ENCODE data around the gene CHPF. TPM values are rescaled to one million over a fixed set of nuclear protein-coding genes. Genes with fewer than 3 reads are reported as not detected.

Gene CHPF
- total RNA-seq, 4 donors from 2014 or later = 44.4 to 67.8 (median 58.4) TPM

DNA sequence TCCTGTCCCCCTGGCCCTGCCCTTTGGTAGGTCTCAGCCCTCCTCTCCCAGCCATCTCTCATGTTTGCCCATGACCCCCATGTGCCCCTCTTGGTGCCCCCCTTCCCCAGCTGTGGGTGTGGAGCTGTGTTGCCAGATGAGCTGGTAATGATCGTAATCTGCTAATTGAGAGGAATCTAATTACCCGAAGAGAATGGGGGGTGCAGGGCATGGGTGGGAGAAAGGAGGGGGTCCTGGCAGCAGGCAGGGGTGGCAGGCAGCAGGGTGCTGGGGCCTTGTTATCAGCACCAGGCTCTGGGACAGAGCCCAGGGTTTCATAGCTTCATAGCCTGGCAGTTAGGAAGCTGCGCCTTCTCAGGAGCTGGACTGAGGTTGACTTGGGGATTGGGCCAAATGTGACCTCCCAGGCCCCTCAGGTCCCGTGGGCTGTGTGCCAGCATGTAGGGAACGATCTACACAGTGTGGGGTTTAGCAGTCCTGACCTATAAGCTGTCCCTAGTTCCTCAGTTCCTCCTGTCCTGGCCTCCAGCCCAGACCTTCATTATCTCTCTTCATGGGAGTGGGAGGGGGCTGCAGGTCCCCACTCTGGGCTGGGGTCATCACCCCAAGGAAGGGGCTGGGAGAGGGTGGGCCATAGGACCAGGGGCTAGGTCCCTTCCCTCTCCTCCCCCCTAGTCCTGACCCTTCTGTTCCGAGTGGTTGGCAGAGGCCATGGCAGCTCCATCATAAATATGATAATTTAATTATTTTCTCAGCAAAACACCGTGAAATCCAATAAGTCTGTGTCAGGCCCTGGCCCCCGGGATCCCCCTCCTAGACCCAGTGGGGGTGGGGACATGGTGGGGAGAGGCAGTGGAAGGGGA lies 35.8 kb downstream of the CHPF start:
- Histone ChIP-seq H3K4me1 (peaks cover 10 to 33% (median 28%) of the 10 kb centered on the region in 4 donors), H3K27me3 (peaks cover 0 to 47% (median 0%) of the 10 kb centered on the region in 4 donors), H3K36me3 (peaks cover 20 to 50% (median 43%) of the 10 kb centered on the region in 4 donors), H3K27ac (replicated peaks in 1 of 4) (no peak overlapping the region), H3K9me3 (no peaks in the 10 kb centered on the region), H3K4me3 (no peak overlapping the region)
- WGBS = 51% methylated on average over 8 of the region's 8 CpGs
- intact Hi-C loops (cut with DNase I) = no loop called here
- DNase-seq (ENCODE audit: extremely low spot score) = no peak
- TF ChIP-seq POLR2AphosphoS5 (IDR thresholded peaks at IDR 0.05) (no peak), POLR2A (IDR thresholded peaks at IDR 0.05; ENCODE audit: low read depth) (no peak), EP300 (IDR thresholded peaks at IDR 0.05) (no peak)
- TF ChIP-seq, protein P1, sequence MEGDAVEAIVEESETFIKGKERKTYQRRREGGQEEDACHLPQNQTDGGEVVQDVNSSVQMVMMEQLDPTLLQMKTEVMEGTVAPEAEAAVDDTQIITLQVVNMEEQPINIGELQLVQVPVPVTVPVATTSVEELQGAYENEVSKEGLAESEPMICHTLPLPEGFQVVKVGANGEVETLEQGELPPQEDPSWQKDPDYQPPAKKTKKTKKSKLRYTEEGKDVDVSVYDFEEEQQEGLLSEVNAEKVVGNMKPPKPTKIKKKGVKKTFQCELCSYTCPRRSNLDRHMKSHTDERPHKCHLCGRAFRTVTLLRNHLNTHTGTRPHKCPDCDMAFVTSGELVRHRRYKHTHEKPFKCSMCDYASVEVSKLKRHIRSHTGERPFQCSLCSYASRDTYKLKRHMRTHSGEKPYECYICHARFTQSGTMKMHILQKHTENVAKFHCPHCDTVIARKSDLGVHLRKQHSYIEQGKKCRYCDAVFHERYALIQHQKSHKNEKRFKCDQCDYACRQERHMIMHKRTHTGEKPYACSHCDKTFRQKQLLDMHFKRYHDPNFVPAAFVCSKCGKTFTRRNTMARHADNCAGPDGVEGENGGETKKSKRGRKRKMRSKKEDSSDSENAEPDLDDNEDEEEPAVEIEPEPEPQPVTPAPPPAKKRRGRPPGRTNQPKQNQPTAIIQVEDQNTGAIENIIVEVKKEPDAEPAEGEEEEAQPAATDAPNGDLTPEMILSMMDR (IDR thresholded peaks at IDR 0.05) = no peak

DNA sequence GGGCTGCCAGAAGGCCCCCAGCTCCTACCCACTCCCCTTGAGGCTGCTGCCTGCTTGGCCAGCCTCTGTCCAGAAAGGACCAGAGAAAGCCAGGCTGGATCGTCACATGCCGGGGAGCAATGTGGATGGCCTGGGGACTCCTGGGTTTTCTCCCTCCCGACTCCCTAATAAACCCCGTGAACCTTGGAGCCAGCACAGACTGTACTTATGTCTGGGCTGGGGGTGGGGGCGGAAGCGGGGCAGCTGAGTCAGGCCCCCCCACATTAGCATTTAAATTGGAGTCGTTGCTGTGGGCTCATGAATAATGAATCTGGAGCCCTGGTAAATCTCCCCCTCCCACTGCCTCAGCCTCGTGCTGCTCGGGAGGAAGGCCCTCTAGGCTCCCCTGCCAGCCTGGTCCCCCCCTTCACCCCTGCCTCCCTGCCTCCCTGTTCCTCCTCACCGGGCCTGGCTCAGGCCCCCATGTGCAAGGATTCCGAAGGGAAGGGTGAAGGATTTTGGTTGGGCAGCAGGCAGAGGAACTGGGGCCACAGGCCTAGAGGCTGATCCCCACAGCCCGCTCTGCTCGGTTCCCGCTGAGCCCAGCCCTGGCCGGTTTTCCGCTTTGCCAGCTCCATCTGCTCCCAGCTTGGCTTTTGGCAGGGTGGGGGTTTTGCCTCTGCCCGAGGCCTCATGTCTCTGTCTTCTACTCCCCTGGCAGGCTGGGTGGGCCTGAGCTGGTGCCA lies 36.6 kb downstream of the CHPF start:
- 81% methylated on average over 10 of the region's 17 CpGs for WGBS
- peaks cover 20 to 59% (median 52%) of the 10 kb centered on the region in 4 donors for H3K36me3 ChIP-seq
- intact Hi-C loops (cut with DNase I) = no loop called here
- no peak for DNase-seq (ENCODE audit: extremely low spot score)
- peaks cover 10 to 33% (median 29%) of the 10 kb centered on the region in 4 donors for H3K4me1 ChIP-seq
- H3K27ac ChIP-seq (replicated peaks in 1 of 4) = no peak overlapping the region
- H3K9me3 ChIP-seq = no peaks in the 10 kb centered on the region
- H3K4me3 ChIP-seq = no peak overlapping the region
- TF ChIP-seq POLR2A (IDR thresholded peaks at IDR 0.05; ENCODE audit: low read depth) = no peak
- TF ChIP-seq, protein P1 (IDR thresholded peaks at IDR 0.05) = no peak
- TF ChIP-seq EP300 (IDR thresholded peaks at IDR 0.05) = no peak
- peaks cover 0 to 38% (median 0%) of the 10 kb centered on the region in 4 donors for H3K27me3 ChIP-seq

DNA sequence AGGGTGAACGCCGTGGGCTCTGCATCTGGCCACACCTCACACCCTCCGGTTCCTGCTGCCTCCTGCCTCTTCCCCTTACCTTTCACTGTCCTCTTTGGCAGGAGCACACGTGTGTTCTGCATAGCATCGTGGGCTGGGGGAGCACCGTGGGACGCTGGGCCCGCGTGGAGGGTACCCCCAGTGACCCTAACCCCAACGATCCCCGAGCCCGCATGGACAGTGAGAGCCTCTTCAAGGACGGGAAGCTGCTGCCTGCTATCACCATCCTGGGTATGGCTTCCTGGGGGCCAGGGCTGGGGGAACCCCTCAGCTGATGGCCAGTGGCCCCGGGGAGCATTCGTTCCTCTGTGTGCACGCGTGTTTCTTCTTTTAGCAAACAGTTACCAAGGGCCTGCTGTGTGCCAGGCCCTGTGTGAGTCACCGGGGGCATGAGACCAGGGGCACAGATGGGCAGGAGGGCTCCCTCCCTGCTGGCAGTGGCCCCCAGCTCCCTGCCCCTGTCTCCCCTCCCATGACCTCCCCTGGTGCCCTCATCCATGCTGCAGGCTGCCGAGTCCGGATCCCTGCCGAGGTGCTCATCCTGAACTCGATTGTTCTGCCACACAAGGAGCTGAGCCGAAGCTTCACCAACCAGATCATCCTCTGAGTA lies 37.3 kb downstream of the CHPF start:
- no peak for DNase-seq (ENCODE audit: extremely low spot score)
- H3K27me3 ChIP-seq = peaks cover 0 to 31% (median 0%) of the 10 kb centered on the region in 4 donors
- TF ChIP-seq POLR2AphosphoS5 (IDR thresholded peaks at IDR 0.05) (no peak), EP300 (IDR thresholded peaks at IDR 0.05) (no peak)
- H3K9me3 ChIP-seq = no peaks in the 10 kb centered on the region
- H3K36me3 ChIP-seq = peaks cover 20 to 63% (median 57%) of the 10 kb centered on the region in 4 donors
- H3K27ac ChIP-seq (replicated peaks in 1 of 4) = no peak overlapping the region
- H3K4me3 ChIP-seq = no peak overlapping the region
- 80% methylated on average over 17 of the region's 23 CpGs for WGBS
- intact Hi-C loops (cut with DNase I) = no loop called here
- peaks cover 10 to 39% (median 29%) of the 10 kb centered on the region in 4 donors for H3K4me1 ChIP-seq

DNA sequence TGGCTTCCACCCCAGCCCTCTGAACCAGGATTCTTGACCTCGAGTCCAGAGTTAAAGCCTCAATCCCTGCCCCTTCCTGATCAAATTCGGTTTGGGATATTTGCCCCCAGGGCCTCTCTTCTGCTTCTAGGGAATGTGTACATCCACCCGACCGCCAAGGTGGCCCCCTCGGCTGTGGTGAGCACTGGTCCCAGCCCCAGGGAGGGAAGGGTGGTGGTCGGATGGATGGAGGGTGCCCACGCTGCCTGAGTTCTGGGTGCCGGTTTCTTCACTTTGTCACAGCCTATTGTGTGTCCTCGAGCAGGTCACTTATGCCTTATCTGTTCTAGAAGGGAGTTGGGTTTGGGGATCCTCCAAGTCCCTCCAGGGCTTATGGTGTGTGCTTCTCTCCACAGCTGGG lies 38.0 kb downstream of the CHPF start:
- intact Hi-C loops (cut with DNase I) = no loop called here
- H3K9me3 ChIP-seq = no peaks in the 10 kb centered on the region
- no peak overlapping the region for H3K4me3 ChIP-seq
- WGBS = 92% methylated on average over 9 of the region's 9 CpGs
- peaks cover 20 to 63% (median 58%) of the 10 kb centered on the region in 4 donors for H3K36me3 ChIP-seq
- H3K27ac ChIP-seq (replicated peaks in 1 of 4) = no peak overlapping the region
- DNase-seq (ENCODE audit: extremely low spot score) = no peak
- peaks cover 0 to 25% (median 0%) of the 10 kb centered on the region in 4 donors for H3K27me3 ChIP-seq
- peaks cover 10 to 45% (median 28%) of the 10 kb centered on the region in 4 donors for H3K4me1 ChIP-seq
- TF ChIP-seq, protein P1 (IDR thresholded peaks at IDR 0.05) = no peak
- TF ChIP-seq EP300 (IDR thresholded peaks at IDR 0.05) (no peak), POLR2AphosphoS5 (IDR thresholded peaks at IDR 0.05) (no peak), POLR2A (IDR thresholded peaks at IDR 0.05; ENCODE audit: low read depth) (no peak)
